ENCODE measurements around the gene KIRREL3.
A peak's percentile ranks its signal among the peaks of the same experiment; 100 is the strongest.

The KIRREL3 gene

DNA sequence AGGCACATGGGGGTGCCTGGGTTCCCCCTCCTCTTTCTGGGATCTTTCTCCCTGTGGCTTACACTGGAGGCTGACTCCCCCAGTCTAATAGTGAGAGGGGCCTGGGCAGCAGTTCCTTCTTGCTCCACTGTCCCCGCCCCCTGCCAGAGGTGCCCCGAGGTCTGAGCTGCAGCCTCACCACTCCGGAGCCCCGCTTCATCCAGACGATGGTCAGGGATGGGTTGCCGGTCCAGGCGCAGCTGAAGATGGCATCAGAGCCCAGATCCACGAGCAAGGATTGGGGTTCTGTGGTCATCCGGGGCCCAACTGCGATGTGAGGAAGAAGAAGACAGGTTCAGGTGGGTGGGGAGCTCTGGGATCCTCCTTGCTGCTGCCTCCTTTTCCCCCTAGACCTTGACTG, 554.0 kb downstream of the KIRREL3 start:
- H3K4me3 ChIP-seq (ENCODE audit: low read depth, low read length): no peak overlapping the region
- TF ChIP-seq, protein P1, sequence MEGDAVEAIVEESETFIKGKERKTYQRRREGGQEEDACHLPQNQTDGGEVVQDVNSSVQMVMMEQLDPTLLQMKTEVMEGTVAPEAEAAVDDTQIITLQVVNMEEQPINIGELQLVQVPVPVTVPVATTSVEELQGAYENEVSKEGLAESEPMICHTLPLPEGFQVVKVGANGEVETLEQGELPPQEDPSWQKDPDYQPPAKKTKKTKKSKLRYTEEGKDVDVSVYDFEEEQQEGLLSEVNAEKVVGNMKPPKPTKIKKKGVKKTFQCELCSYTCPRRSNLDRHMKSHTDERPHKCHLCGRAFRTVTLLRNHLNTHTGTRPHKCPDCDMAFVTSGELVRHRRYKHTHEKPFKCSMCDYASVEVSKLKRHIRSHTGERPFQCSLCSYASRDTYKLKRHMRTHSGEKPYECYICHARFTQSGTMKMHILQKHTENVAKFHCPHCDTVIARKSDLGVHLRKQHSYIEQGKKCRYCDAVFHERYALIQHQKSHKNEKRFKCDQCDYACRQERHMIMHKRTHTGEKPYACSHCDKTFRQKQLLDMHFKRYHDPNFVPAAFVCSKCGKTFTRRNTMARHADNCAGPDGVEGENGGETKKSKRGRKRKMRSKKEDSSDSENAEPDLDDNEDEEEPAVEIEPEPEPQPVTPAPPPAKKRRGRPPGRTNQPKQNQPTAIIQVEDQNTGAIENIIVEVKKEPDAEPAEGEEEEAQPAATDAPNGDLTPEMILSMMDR (IDR thresholded peaks at IDR 0.05; ENCODE audit: low read depth, low read length, missing control alignments): no peak

DNA sequence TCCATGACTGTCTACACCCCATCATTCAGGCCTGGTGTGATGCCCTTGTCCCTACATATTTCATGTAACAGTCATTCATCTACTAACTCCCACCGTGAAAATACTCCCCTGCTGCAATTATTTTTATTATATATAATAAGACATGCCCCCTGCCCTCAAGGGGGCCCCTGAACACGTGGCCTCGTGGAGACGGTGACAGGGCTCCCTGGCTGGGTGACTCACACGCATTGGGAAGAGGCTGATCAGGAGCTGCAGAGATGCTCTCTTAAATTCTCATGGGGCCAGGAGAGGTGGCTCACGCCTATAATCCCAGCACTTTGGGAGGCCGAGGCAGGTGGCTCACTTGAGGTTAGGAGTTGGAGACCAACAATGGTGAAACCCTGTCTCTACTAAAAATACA, 556.5 kb downstream of the KIRREL3 start:
- H3K4me3 ChIP-seq (ENCODE audit: low read depth, low read length): no peak overlapping the region
- DNase-seq (ENCODE audit: low read depth): no peak
- TF ChIP-seq, protein P1 (IDR thresholded peaks at IDR 0.05; ENCODE audit: low read depth, low read length, missing control alignments): no peak

More for the DNA sequence above, 554.0 kb downstream of the KIRREL3 start:
- no peak for DNase-seq (ENCODE audit: low read depth)

DNA sequence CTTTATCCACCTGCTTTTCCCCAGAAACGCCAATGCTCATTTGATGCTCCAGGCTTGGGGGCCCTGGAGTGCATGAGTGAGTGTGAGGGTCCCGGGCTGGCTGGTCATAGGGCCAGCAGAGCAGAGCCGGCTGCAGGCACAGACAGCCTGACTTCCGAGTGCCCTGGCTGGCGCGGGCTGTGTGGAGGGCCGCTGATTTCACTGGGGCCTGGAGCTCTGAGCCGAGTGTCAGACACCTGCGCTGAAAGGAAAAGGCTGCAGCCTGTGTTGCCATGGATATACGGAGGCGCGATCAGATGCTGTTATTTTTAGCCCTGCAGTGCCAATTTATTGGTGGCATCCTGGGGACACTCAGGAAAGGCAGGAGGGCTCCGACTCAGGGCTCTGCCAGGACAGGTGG, 557.5 kb downstream of the KIRREL3 start:
- H3K4me3 ChIP-seq (ENCODE audit: low read depth, low read length): no peak overlapping the region
- no peak for DNase-seq (ENCODE audit: low read depth)
- TF ChIP-seq, protein P1 (IDR thresholded peaks at IDR 0.05; ENCODE audit: low read depth, low read length, missing control alignments): no peak

DNA sequence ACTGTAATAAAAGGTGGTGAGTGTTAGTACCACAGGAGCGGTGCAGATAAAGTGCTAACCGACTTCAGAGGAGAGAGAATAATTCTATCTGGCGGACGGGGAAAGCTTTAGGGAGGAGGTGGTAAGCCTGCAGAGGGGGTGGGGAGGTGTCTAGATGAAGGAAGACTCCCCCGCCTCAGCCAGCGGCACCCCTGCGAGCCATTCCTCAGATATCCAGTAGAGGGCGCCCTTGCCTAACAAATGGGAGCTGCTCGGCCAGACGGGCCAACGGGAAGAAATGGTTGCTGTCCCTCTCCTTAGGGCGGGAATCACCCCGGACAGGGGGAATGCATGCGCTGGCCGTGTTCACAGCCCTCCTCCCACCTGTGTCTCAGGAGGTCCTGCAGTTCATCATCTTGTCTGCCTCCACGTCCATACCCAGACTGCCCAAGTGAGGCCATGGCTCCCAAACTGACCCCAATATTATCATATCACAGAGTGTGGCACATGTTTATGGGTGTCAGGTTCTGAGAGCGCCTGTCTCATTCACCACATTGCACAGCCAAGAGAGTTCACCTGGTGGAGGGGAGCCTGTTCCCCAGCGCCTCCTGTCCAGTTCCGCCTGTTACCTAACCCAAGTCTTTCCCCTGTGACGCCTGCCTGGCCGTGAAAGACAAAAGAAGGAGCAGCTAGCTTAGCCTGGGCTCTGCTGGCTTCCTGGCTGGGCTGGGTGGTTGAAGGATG, 559.6 kb downstream of the KIRREL3 start:
- TF ChIP-seq, protein P1 (IDR thresholded peaks at IDR 0.05; ENCODE audit: low read depth, low read length, missing control alignments): peak; percentile 95
- no peak for DNase-seq (ENCODE audit: low read depth)
- H3K4me3 ChIP-seq (ENCODE audit: low read depth, low read length): no peak overlapping the region

DNA sequence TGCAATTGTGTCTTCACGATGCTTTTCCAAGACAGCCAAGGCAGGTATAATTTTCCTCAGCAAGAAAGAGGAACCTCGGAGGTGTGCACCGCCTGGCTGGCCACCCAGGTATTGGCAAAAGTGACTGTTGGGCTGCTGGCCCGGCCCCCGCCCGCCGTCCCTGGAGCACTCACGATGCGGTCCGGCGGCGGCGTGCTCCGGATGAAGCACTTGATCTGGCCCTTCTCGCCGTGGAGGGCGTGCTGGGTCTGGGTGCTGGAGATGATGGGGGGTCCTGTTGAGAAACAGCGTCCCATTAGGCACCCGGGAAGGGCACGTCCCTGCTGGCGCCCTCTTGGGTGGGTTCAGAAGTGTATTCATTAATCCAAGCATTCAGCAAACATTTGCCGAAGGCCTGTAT, 560.3 kb downstream of the KIRREL3 start:
- H3K4me3 ChIP-seq (ENCODE audit: low read depth, low read length): no peak overlapping the region
- DNase-seq (ENCODE audit: low read depth): no peak
- TF ChIP-seq, protein P1 (IDR thresholded peaks at IDR 0.05; ENCODE audit: low read depth, low read length, missing control alignments): no peak

DNA sequence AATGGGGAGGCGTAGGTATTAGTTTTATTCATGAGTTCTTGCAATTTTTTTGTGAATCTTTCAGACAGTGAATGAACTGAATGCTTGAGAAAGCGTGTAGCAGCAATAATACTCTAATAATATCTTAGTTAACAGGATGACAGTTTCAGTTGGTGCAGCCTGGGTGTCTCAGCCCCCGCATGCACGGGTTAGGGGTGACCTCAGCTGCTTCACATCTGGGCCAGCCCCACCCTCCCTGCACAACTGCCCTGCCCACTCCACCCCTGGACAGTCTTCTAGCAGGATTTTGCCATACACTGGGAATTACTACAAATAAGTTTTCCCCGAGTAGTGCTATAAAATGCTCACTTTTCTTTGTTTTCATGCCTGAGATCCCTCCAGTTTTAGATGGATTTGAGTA, 561.9 kb downstream of the KIRREL3 start:
- DNase-seq (ENCODE audit: low read depth): no peak
- TF ChIP-seq, protein P1 (IDR thresholded peaks at IDR 0.05; ENCODE audit: low read depth, low read length, missing control alignments): no peak
- no peak overlapping the region for H3K4me3 ChIP-seq (ENCODE audit: low read depth, low read length)

DNA sequence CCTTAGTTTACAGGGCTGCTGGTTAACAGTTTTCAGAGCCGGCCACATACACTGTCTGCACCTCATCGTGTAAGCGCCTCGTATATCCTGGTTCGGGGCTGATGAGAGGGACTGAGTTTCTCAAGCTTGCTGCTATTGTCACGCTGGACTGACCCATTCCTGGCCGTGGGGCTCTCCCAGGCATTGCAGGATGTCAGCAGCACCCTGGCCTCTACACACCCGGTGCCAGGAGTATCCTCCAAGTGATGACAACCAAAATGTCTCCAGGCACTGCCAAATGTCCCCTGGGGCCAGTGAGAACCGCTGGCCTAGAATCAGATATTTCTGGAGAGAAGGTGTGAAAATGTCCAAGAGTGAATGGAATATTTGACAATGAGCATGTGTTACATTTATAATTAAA, 562.3 kb downstream of the KIRREL3 start:
- TF ChIP-seq, protein P1 (IDR thresholded peaks at IDR 0.05; ENCODE audit: low read depth, low read length, missing control alignments): no peak
- no peak for DNase-seq (ENCODE audit: low read depth)

More for the DNA sequence above, 562.3 kb downstream of the KIRREL3 start:
- no peak overlapping the region for H3K4me3 ChIP-seq (ENCODE audit: low read depth, low read length)
